Parathyroid adenoma (tissue), 2 donors: ENCODE data around the gene FZD4.

Source experiments
- H2AFZ ChIP-seq: fragments of 300-600 bp; sonication (generic); one replicate; pipeline ENCODE4 v1.7.0; 2017; ENCODE audit warnings: antibody characterized with exemption, mild to moderate bottlenecking
- H3K27ac ChIP-seq: fragments of 300-600 bp; sonication (generic); one replicate; pipeline ENCODE4 v1.7.0; 2017
- H3K27me3 ChIP-seq: fragments of 300-600 bp; sonication (generic); one replicate; pipeline ENCODE4 v1.7.0; 2017; ENCODE audit warnings: low read length; ENCODE audit not compliant: control insufficient read depth, insufficient read depth
- H3K36me3 ChIP-seq: fragments of 300-600 bp; sonication (generic); one replicate; pipeline ENCODE4 v1.7.0; 2017; ENCODE audit warnings: low read length; ENCODE audit not compliant: control insufficient read depth, insufficient read depth
- H3K4me1 ChIP-seq: fragments of 300-600 bp; sonication (generic); one replicate; pipeline ENCODE4 v1.7.0; 2017; ENCODE audit warnings: control low read depth
- H3K4me2 ChIP-seq: fragments of 300-600 bp; sonication (generic); one replicate; pipeline ENCODE4 v1.7.0; 2017; ENCODE audit warnings: low read length
- H3K4me3 ChIP-seq: fragments of 300-600 bp; sonication (generic); one replicate; pipeline ENCODE4 v1.7.0; 2017; ENCODE audit warnings: low read depth, low read length
- H3K79me2 ChIP-seq: fragments of 300-600 bp; sonication (generic); one replicate; pipeline ENCODE4 v1.7.0; 2017; ENCODE audit warnings: control low read depth
- H3K9ac ChIP-seq: fragments of 300-600 bp; sonication (generic); one replicate; pipeline ENCODE4 v1.7.0; 2017; ENCODE audit warnings: mild to moderate bottlenecking
- H3K9me3 ChIP-seq: fragments of 300-600 bp; sonication (generic); one replicate; pipeline ENCODE4 v1.7.0; 2017; ENCODE audit warnings: low read length; ENCODE audit not compliant: control insufficient read depth
- CTCF ChIP-seq: fragments of 300-600 bp; sonication (generic); IDR thresholded peaks from one replicate; pipeline ENCODE4 v1.7.0; 2017; ENCODE audit warnings: antibody characterized with exemption, mild to moderate bottlenecking
- donor health status: primary hyperparathyroidism.

FZD4 gene

GRCh38 chr11:86904001-86904400, 51.2 kb downstream of the FZD4 start:
- H3K27me3 ChIP-seq, result no peaks in the 10 kb centered on the region
- H3K4me2 ChIP-seq, result no peak overlapping the region
- no peak overlapping the region for H3K4me3 ChIP-seq
- H3K36me3 ChIP-seq, result no peaks in the 10 kb centered on the region
- H3K9ac ChIP-seq, result no peak overlapping the region
- no peaks in the 10 kb centered on the region for H3K4me1 ChIP-seq
- no peaks in the 10 kb centered on the region for H3K9me3 ChIP-seq
- no peak overlapping the region for H2AFZ ChIP-seq
- no peak overlapping the region for H3K27ac ChIP-seq
- H3K79me2 ChIP-seq, result no peaks in the 10 kb centered on the region
- no peak for TF ChIP-seq CTCF

- Histone ChIP-seq H3K9ac (no peak overlapping the region), H3K36me3 (no peaks in the 10 kb centered on the region), H2AFZ (no peak overlapping the region), H3K27me3 (no peaks in the 10 kb centered on the region), H3K4me2 (no peak overlapping the region), H3K4me3 (no peak overlapping the region), H3K27ac (no peak overlapping the region), H3K4me1 (no peaks in the 10 kb centered on the region), H3K9me3 (no peaks in the 10 kb centered on the region), H3K79me2 (no peaks in the 10 kb centered on the region)
- no peak for TF ChIP-seq CTCF
These were observed 52.9 kb downstream of the FZD4 start for GRCh38 chr11:86902345-86902744.

GRCh38 chr11:86901599-86901998, 53.6 kb downstream of the FZD4 start:
- no peaks in the 10 kb centered on the region for H3K36me3 ChIP-seq
- H3K27me3 ChIP-seq, result no peaks in the 10 kb centered on the region
- no peaks in the 10 kb centered on the region for H3K79me2 ChIP-seq
- no peak for TF ChIP-seq CTCF
- H3K9ac ChIP-seq, result no peak overlapping the region
- H3K27ac ChIP-seq, result no peak overlapping the region
- H3K9me3 ChIP-seq, result no peaks in the 10 kb centered on the region
- H3K4me1 ChIP-seq, result no peaks in the 10 kb centered on the region
- no peak overlapping the region for H2AFZ ChIP-seq
- H3K4me3 ChIP-seq, result no peak overlapping the region
- no peak overlapping the region for H3K4me2 ChIP-seq

- Histone ChIP-seq H3K9me3 (no peaks in the 10 kb centered on the region), H3K4me1 (no peaks in the 10 kb centered on the region), H2AFZ (no peak overlapping the region), H3K79me2 (no peaks in the 10 kb centered on the region), H3K27me3 (no peaks in the 10 kb centered on the region), H3K27ac (no peak overlapping the region), H3K36me3 (no peaks in the 10 kb centered on the region), H3K4me3 (no peak overlapping the region), H3K4me2 (no peak overlapping the region), H3K9ac (no peak overlapping the region)
- TF ChIP-seq CTCF, result no peak
These were observed 55.0 kb downstream of the FZD4 start for GRCh38 chr11:86900162-86900561.

- H2AFZ ChIP-seq, result no peak overlapping the region
- H3K79me2 ChIP-seq, result no peaks in the 10 kb centered on the region
- no peaks in the 10 kb centered on the region for H3K4me1 ChIP-seq
- H3K27me3 ChIP-seq, result no peaks in the 10 kb centered on the region
- no peak overlapping the region for H3K4me2 ChIP-seq
- H3K9me3 ChIP-seq, result no peaks in the 10 kb centered on the region
- TF ChIP-seq CTCF, result no peak
- H3K9ac ChIP-seq, result no peak overlapping the region
- no peaks in the 10 kb centered on the region for H3K36me3 ChIP-seq
- H3K4me3 ChIP-seq, result no peak overlapping the region
- H3K27ac ChIP-seq, result no peak overlapping the region
These were observed 56.5 kb downstream of the FZD4 start for GRCh38 chr11:86898689-86899088.
